CD8-positive, alpha-beta memory T cell (primary cell): ENCODE measurements around the gene R3HDML. TPM values are rescaled to one million over a fixed set of nuclear protein-coding genes. Genes with fewer than 3 reads are reported as not detected.
A peak's percentile ranks its signal among the peaks of the same experiment; 100 is the strongest.

Experiments
- CTCF ChIA-PET: fragments of 350-600 bp; sonication (Branson Sonifier 250); formaldehyde crosslinking; loops from one replicate; lab custom pipeline; 2021; ENCODE audit warnings: antibody characterized with exemption; lab: Charles Lee
- POLR2A ChIA-PET: fragments of 350-600 bp; sonication (Branson Sonifier 250); formaldehyde crosslinking; loops from one replicate; lab custom pipeline; 2021; ENCODE audit warnings: antibody characterized with exemption; lab: Charles Lee
- DNase-seq, 5 donors: peaks; one replicate each; pipeline versions ENCODE4 v3.0.0 to v3.0.0-alpha.2; 2020 to 2022; ENCODE audit warnings: mixed read lengths in 1 of 5
- H3K27ac ChIP-seq: one replicate; pipeline ENCODE4 v1.7.0; 2013; ENCODE audit warnings: low read depth, mild to moderate bottlenecking, low read length, moderate library complexity
- H3K27me3 ChIP-seq: 2 replicates; pipeline ENCODE4 v1.7.0; 2013; ENCODE audit warnings: low read length, mild to moderate bottlenecking; ENCODE audit not compliant: insufficient read depth, poor library complexity, severe bottlenecking
- H3K36me3 ChIP-seq: 2 replicates; pipeline ENCODE4 v1.7.0; 2013; ENCODE audit warnings: mild to moderate bottlenecking, low read length, moderate library complexity; ENCODE audit not compliant: insufficient read depth
- H3K4me1 ChIP-seq: 2 replicates; pipeline ENCODE4 v1.7.0; 2013; ENCODE audit warnings: mild to moderate bottlenecking, low read length, moderate library complexity; ENCODE audit not compliant: insufficient read depth
- H3K4me3 ChIP-seq: 2 replicates; pipeline ENCODE4 v1.7.0; 2013; ENCODE audit warnings: mild to moderate bottlenecking, low read length
- H3K9me3 ChIP-seq: 2 replicates; pipeline ENCODE4 v1.7.0; 2013; ENCODE audit warnings: mild to moderate bottlenecking, low read length
- H3K27ac Mint-ChIP-seq, 8 donors: one replicate each; pipeline ENCODE4 v1.8.0; 2020 to 2021; ENCODE audit warnings: mixed read lengths in 8 of 8, mild to moderate bottlenecking in 6 of 8, inconsistent platforms in 3 of 8, moderate library complexity in 3 of 8
- H3K27me3 Mint-ChIP-seq, 2 donors: one replicate each; pipeline ENCODE4 v1.8.0; 2020 to 2021; ENCODE audit warnings: mixed read lengths in 2 of 2, mild to moderate bottlenecking in 1 of 2, moderate library complexity in 1 of 2
- H3K36me3 Mint-ChIP-seq, 3 donors: one replicate each; pipeline ENCODE4 v1.8.0; 2020 to 2021; ENCODE audit warnings: mixed read lengths in 3 of 3, inconsistent platforms in 1 of 3, mild to moderate bottlenecking in 1 of 3
- H3K4me1 Mint-ChIP-seq, 3 donors: one replicate each; pipeline ENCODE4 v1.8.0; 2020 to 2021; ENCODE audit warnings: mixed read lengths in 3 of 3, inconsistent platforms in 1 of 3, mild to moderate bottlenecking in 1 of 3
- H3K4me3 Mint-ChIP-seq, 7 donors: one replicate each; pipeline ENCODE4 v1.8.0; 2020 to 2021; ENCODE audit warnings: mixed read lengths in 7 of 7, mild to moderate bottlenecking in 6 of 7, moderate library complexity in 4 of 7, inconsistent platforms in 2 of 7
- H3K9me3 Mint-ChIP-seq, 5 donors: one replicate each; pipeline ENCODE4 v1.8.0; 2020 to 2022; ENCODE audit warnings: mixed read lengths in 5 of 5, mild to moderate bottlenecking in 3 of 5, moderate library complexity in 2 of 5, inconsistent platforms in 1 of 5
- polyA plus RNA-seq: library from polyadenylated mRNA; unstranded; fragments of 300-500 nt; fragmentation: Illumina TruSeq; gene quantifications from one replicate; pipeline ENCODE4 v1.2.3, GENCODE V29; 2021
- total RNA-seq, 2 experiments: library from RNA; stranded (reverse); gene quantifications; one replicate each; pipeline ENCODE4 v1.2.3, GENCODE V29; 2021

Gene R3HDML
- total and polyA plus RNA-seq, 3 experiments from 2014 or later, result not detected

DNA sequence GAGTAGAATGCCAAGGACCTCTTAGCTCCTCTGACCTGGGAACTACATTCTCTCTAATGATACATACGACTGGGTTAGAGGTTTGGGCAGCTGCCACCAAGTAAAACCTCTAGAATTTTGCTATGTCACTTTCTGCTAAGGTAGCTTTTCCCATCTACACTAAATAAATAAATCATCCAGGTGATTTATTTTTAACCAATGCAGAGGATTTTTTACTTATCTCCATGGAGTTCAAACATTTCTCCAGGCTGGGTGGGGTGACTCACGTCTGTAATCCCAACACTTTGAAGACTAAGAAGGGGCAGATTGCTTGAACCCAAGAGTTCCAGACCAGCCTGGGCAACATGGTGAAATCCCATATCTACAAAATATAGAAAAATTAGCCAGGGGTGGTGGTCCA, 45.8 kb downstream of the R3HDML start:
- no peaks in the 10 kb centered on the region for H3K36me3 ChIP-seq
- Mint-ChIP-seq H3K9me3 (no peaks in the 10 kb centered on the region), H3K4me1 (no peaks in the 10 kb centered on the region), H3K27ac (no peak overlapping the region), H3K36me3 (no peaks in the 10 kb centered on the region), H3K4me3 (no peak overlapping the region), H3K27me3 (peaks cover 17 to 46% of the 10 kb centered on the region in 2 donors)
- ChIA-PET CTCF (interaction anchor here (0.9 to 3.6 kb wide), 2 partner anchors 166 to 228 kb away, joined by 4 to 34 read pairs; no protein-coding TSS in a partner anchor), POLR2A (no interaction called here)
- H3K4me3 ChIP-seq, result no peak overlapping the region
- no peaks in the 10 kb centered on the region for H3K9me3 ChIP-seq
- H3K27me3 ChIP-seq, result peaks cover 6% of the 10 kb centered on the region
- no peak for DNase-seq
- H3K4me1 ChIP-seq, result no peaks in the 10 kb centered on the region
- no peak overlapping the region for H3K27ac ChIP-seq

DNA sequence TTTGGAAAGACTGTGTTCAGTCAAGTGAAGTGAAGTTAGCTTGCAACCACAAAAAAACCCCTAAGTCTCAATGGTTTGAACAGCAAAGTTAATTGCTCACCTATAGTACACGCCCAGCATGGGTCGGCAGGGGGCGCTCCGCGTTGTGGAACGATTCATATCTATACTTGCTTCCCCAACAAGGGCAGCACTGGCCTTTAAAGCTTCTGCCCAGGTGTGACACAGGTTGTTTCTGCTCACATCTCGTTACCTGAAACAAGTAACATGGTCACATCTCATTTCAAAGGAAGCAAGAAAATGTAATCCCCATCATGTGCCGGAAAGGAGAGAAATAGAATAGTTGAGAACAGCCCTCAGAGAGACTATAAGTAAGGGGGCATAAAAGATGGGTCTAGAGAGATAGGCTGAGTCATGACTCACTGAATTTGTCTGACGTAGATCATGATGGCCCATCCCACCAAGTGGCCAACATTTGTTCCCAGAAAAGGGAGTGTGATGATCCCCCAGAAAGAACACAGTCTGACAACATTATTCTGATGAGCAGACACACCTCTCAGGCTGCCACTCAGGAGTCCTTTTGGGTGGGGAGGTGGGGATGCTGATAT, 47.7 kb downstream of the R3HDML start:
- H3K9me3 ChIP-seq, result no peaks in the 10 kb centered on the region
- Mint-ChIP-seq H3K4me3 (no peak overlapping the region), H3K36me3 (no peaks in the 10 kb centered on the region), H3K4me1 (peaks cover 3 to 8% (median 7%) of the 10 kb centered on the region in 3 donors), H3K9me3 (no peaks in the 10 kb centered on the region), H3K27me3 (peaks cover 14 to 54% of the 10 kb centered on the region in 2 donors), H3K27ac (peak overlapping the region in 1 of 8 donors; percentile 61)
- H3K27ac ChIP-seq, result no peak overlapping the region
- peaks cover 6% of the 10 kb centered on the region for H3K27me3 ChIP-seq
- DNase-seq, result peak; percentile 54 to 86 (median 73)
- POLR2A ChIA-PET, result no interaction called here
- CTCF ChIA-PET, result interaction anchor here (0.9 to 3.6 kb wide), 7 partner anchors 10 to 230 kb away, joined by 3 to 34 read pairs (median 7); no protein-coding TSS in a partner anchor
- no peaks in the 10 kb centered on the region for H3K36me3 ChIP-seq
- H3K4me1 ChIP-seq, result peaks cover 7% of the 10 kb centered on the region
- H3K4me3 ChIP-seq, result no peak overlapping the region

DNA sequence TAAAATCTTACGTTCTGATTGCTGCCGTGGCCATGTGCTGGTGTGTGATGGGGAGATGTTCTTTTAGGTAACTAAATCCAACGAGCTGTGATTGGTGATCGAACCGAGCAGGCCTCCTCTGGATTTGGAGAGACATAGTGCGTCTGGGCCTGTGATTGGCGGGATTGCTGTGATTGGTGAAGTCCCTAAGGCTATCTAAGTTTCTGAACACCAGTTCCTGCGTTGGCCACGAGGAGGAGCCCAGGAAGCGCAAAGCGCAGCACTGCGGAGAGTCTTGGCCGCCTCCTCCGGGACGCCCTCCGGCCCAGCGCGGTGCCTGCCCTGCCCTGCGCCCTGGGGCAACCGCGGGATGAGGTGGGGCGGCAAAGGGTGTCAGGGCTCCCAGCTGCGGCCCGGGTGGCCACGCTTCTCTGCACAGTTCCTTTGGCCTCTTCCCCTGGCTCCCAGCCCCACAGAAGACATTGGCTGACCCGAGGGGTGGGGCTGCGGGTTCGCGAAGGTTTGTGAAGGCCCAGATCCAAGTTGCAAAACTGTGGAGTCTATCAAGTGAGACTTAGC, 51.7 kb downstream of the R3HDML start:
- no peaks in the 10 kb centered on the region for H3K9me3 ChIP-seq
- Mint-ChIP-seq H3K27me3 (peaks cover 12 to 41% of the 10 kb centered on the region in 2 donors), H3K4me3 (no peak overlapping the region), H3K9me3 (no peaks in the 10 kb centered on the region), H3K4me1 (peaks cover 3 to 8% (median 7%) of the 10 kb centered on the region in 3 donors), H3K36me3 (no peaks in the 10 kb centered on the region), H3K27ac (peak overlapping the region in 2 of 8 donors; percentile 42 to 68)
- peak; percentile 37 to 64 (median 39) for DNase-seq
- ChIA-PET POLR2A (no interaction called here), CTCF (interaction anchor here (0.9 to 3.8 kb wide), 2 partner anchors 113 to 221 kb away, joined by 3 to 15 read pairs; no protein-coding TSS in a partner anchor)
- no peaks in the 10 kb centered on the region for H3K36me3 ChIP-seq
- H3K4me3 ChIP-seq, result no peak overlapping the region
- no peak overlapping the region for H3K27ac ChIP-seq
- H3K4me1 ChIP-seq, result peaks cover 7% of the 10 kb centered on the region
- H3K27me3 ChIP-seq, result no peaks in the 10 kb centered on the region

DNA sequence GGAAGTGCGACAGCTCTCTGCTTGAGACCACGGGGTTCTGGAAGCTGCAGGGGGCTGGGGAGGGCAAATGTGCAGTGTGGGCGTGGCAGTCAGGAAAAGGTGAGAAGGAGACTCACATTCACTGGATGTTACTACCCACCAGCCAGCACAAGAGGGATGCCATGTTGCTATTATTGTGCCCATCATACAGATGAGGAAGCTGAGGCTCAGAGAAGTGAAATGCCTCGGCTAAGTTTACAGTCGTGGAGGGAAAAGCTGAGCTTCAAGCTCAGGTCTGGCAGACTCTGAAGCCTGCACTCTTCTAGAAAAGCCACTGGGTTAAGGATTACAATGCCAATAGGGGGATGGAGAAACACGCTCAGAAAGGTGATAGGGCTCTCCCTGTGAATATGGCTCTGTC, 53.0 kb downstream of the R3HDML start:
- Histone ChIP-seq H3K27ac (no peak overlapping the region), H3K36me3 (no peaks in the 10 kb centered on the region), H3K4me1 (peaks cover 7% of the 10 kb centered on the region), H3K4me3 (no peak overlapping the region), H3K27me3 (no peaks in the 10 kb centered on the region), H3K9me3 (no peaks in the 10 kb centered on the region)
- no peaks in the 10 kb centered on the region for H3K36me3 Mint-ChIP-seq
- CTCF ChIA-PET, result interaction anchor here (1.4 to 3.8 kb wide), 2 partner anchors 175 to 220 kb away, joined by 5 to 15 read pairs; no protein-coding TSS in a partner anchor
- POLR2A ChIA-PET, result no interaction called here
- H3K9me3 Mint-ChIP-seq, result no peaks in the 10 kb centered on the region
- no peak for DNase-seq
- peaks cover 12 to 37% of the 10 kb centered on the region in 2 donors for H3K27me3 Mint-ChIP-seq
- no peak overlapping the region for H3K4me3 Mint-ChIP-seq
- peaks cover 3 to 8% (median 7%) of the 10 kb centered on the region in 3 donors for H3K4me1 Mint-ChIP-seq
- no peak overlapping the region for H3K27ac Mint-ChIP-seq

DNA sequence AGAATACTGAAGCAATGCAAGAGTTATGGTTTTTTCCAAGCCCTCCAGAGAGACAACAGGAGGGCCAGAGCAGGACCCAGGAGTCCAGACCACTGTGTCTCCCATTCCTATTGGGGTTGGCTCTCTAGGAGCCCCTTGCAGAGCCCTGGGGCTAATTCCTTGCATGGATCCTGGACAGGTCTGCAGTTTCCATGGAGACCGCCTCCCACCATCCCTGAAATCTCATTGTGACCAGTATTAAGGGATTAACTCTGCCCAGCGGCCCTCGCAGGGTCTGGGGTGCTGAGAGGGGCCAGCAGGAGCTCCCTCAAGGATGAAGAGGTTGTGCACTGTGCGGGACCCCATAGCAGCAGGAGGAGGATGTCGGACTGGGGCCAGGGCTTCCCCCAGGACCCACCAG, 53.4 kb downstream of the R3HDML start:
- H3K27ac ChIP-seq, result no peak overlapping the region
- no peak for DNase-seq
- POLR2A ChIA-PET, result no interaction called here

DNA sequence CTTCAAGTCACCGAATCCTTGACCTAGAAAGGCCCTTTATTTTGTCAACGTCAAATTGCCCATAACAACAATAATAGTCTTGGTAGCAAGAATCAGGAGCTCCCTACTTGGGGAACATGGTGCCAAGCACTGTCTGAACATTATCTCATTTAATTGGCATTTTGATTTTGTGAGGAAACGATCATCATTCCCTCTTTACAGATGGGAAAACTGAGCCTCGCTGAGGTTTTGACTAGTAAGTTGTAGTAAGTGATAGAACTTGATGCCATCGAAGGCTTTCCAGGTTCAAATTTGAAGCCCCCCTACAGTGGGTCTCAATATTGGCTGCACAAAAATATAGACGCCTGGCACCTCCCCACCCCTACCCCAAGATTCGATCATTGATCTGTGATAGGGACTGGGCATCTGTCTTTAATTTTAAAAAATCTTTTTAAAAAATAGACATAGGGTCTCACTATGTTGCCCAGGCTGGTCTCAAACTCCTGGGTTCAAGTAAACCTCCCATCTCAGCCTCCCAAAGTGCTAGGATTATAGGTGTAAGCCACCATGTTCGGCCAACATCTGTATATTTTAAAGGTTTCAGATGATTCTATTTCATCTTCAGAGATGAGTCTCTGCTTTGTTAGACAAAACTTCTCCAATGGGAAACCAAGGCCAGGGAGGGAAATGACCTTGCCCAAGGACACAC, 55.4 kb downstream of the R3HDML start:
- Histone ChIP-seq H3K36me3 (no peaks in the 10 kb centered on the region), H3K4me1 (peaks cover 7% of the 10 kb centered on the region), H3K4me3 (no peak overlapping the region), H3K27ac (no peak overlapping the region), H3K27me3 (no peaks in the 10 kb centered on the region), H3K9me3 (no peaks in the 10 kb centered on the region)
- Mint-ChIP-seq H3K4me3 (no peak overlapping the region), H3K27me3 (peaks cover 5 to 37% of the 10 kb centered on the region in 2 donors), H3K27ac (no peak overlapping the region), H3K9me3 (no peaks in the 10 kb centered on the region), H3K36me3 (no peaks in the 10 kb centered on the region), H3K4me1 (peaks cover 3 to 8% (median 7%) of the 10 kb centered on the region in 3 donors)
- ChIA-PET POLR2A (no interaction called here), CTCF (interaction anchor here (1.0 to 2.0 kb wide), 2 partner anchors 175 to 176 kb away, joined by 3 to 5 read pairs; no protein-coding TSS in a partner anchor)
- DNase-seq, result no peak

More for the DNA sequence above, 53.4 kb downstream of the R3HDML start:
- H3K27me3 ChIP-seq, result no peaks in the 10 kb centered on the region
- no peak overlapping the region for H3K4me3 ChIP-seq
- H3K9me3 ChIP-seq, result no peaks in the 10 kb centered on the region
- Mint-ChIP-seq H3K4me3 (no peak overlapping the region), H3K9me3 (no peaks in the 10 kb centered on the region), H3K27ac (no peak overlapping the region), H3K4me1 (peaks cover 3 to 8% (median 7%) of the 10 kb centered on the region in 3 donors), H3K27me3 (peaks cover 12 to 37% of the 10 kb centered on the region in 2 donors), H3K36me3 (no peaks in the 10 kb centered on the region)
- CTCF ChIA-PET, result interaction anchor here (1.4 to 3.8 kb wide), 2 partner anchors 175 to 219 kb away, joined by 5 to 15 read pairs; no protein-coding TSS in a partner anchor
- peaks cover 7% of the 10 kb centered on the region for H3K4me1 ChIP-seq
- H3K36me3 ChIP-seq, result no peaks in the 10 kb centered on the region

DNA sequence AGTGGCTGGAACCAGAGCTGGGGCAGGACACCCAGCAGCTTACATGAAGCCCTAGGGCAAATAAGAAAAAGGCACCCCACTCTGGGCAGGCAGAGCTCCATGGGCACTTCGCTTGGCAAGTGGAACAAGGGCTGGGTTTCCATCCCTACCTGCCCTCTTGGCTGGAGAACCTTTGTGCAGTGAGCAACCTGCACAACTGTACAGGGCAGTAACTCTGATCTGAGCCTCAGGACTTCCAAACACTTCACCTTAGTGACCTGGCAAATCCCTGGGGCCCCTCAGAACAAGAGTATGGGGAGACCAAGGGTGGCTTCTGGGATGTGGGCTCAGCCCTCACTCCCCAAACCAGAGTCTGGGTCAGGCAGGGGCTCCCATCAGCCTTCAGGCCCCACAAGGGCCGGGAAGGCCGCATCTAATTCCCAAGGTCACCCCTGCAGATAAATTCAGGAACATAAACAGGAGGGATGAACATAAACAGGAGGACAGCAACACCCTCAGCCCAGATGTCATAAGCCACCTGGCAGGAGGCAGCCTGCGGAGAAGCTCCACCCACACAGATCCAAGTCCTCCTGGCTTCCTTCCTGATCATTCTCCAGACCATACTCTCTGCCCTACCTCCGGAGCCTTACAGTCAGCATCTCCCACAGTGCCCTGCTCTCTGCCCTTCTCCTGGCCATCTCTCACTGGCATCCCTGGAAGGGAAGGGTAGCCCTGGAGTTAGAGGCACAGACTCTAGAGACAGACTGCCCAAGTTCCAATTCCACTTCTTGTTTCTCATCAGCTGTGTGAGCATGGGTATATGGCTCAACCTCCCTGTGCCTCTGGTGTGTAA, 56.1 kb downstream of the R3HDML start:
- no peak overlapping the region for H3K4me3 ChIP-seq
- H3K27me3 Mint-ChIP-seq, result peaks cover 1 to 31% of the 10 kb centered on the region in 2 donors
- H3K36me3 Mint-ChIP-seq, result no peaks in the 10 kb centered on the region
- H3K4me3 Mint-ChIP-seq, result no peak overlapping the region
- H3K9me3 Mint-ChIP-seq, result no peaks in the 10 kb centered on the region
- no peak overlapping the region for H3K27ac Mint-ChIP-seq
- H3K4me1 Mint-ChIP-seq, result peaks cover 3 to 8% (median 7%) of the 10 kb centered on the region in 3 donors
- ChIA-PET CTCF (interaction anchor here (1.0 to 2.0 kb wide), 3 partner anchors 8 to 177 kb away, joined by 3 to 8 read pairs (median 5); no protein-coding TSS in a partner anchor), POLR2A (no interaction called here)
- H3K27me3 ChIP-seq, result no peaks in the 10 kb centered on the region
- H3K4me1 ChIP-seq, result peaks cover 7% of the 10 kb centered on the region
- DNase-seq, result no peak
- no peak overlapping the region for H3K27ac ChIP-seq
- H3K36me3 ChIP-seq, result no peaks in the 10 kb centered on the region
- H3K9me3 ChIP-seq, result no peaks in the 10 kb centered on the region
